ENCODE results near the gene CCDC195. TPM values are rescaled to one million over a fixed set of nuclear protein-coding genes. Genes with fewer than 3 reads are reported as not detected.

The CCDC195 gene
- total RNA-seq, 1 experiment from 2014 or later = not detected

- Histone ChIP-seq H4K91ac (ENCODE audit: insufficient read length, low read depth, low read length) (no peak overlapping the region), H3K23me2 (ENCODE audit: insufficient read length, low read depth, low read length, poor library complexity, severe bottlenecking) (no peaks in the 10 kb centered on the region), H4K5ac (ENCODE audit: insufficient read length, low read depth, low read length) (no peak overlapping the region), H2BK12ac (ENCODE audit: insufficient read length, low read depth, low read length) (no peak overlapping the region), H3T11ph (ENCODE audit: low read length) (no peak overlapping the region), H3K56ac (ENCODE audit: insufficient read length, low read depth, low read length) (no peak overlapping the region), H3K18ac (ENCODE audit: insufficient read length, low read depth, low read length) (no peak overlapping the region), H4K20me1 (ENCODE audit: control insufficient read depth, insufficient read depth, insufficient read length) (no peaks in the 10 kb centered on the region), H2BK5ac (ENCODE audit: insufficient read length, low read length) (no peak overlapping the region), H2AFZ (ENCODE audit: low read length) (no peak overlapping the region), H3K4me2 (ENCODE audit: insufficient read depth, insufficient read length, low read length) (no peak overlapping the region), H3K4ac (ENCODE audit: low read depth, low read length) (no peak overlapping the region), H3K27ac (ENCODE audit: insufficient read length, low read depth, low read length) (no peak overlapping the region), H3K27me3 (ENCODE audit: insufficient read depth, low read length) (no peaks in the 10 kb centered on the region), H3K9ac (ENCODE audit: extremely low read depth, insufficient read length, low read length) (no peak overlapping the region), H3K79me1 (ENCODE audit: insufficient read depth, low read depth, low read length, poor library complexity, severe bottlenecking) (no peaks in the 10 kb centered on the region), H2BK120ac (ENCODE audit: low read depth, low read length, poor library complexity, severe bottlenecking) (no peak overlapping the region), H3K9me3 (ENCODE audit: control insufficient read depth, low read depth, low read length) (peaks cover 5% of the 10 kb centered on the region), H3K14ac (ENCODE audit: insufficient read depth, low read length) (no peak overlapping the region), H2AK5ac (ENCODE audit: insufficient read length, low read length) (no peak overlapping the region), H2BK20ac (ENCODE audit: low read depth, low read length, poor library complexity, severe bottlenecking) (no peak overlapping the region), H2BK15ac (ENCODE audit: low read depth, low read length) (no peak overlapping the region), H4K8ac (replicated peaks; ENCODE audit: insufficient read length, low read depth, low read length) (no peak overlapping the region), H3K4me1 (ENCODE audit: insufficient read depth, low read length) (no peaks in the 10 kb centered on the region), H3K23ac (ENCODE audit: insufficient read length, low read depth, low read length) (no peak overlapping the region), H3K79me2 (ENCODE audit: insufficient read depth, low read length) (no peaks in the 10 kb centered on the region)
- TF ChIP-seq CTCF (conservative IDR thresholded peaks at IDR 0.05) = no peak
- WGBS (ENCODE audit: extremely low coverage, insufficient read length, low lambda C conversion rate) = no CpG with 5 or more reads among the region's 1 CpG
- Mint-ChIP-seq H3K9me3 (peaks cover 30 to 31% of the 10 kb centered on the region in 2 experiments), H3K4me3 (no peak overlapping the region), H3K27me3 (ENCODE audit: low read depth) (no peaks in the 10 kb centered on the region), H3K36me3 (ENCODE audit: insufficient read depth in 1 of 3, low read depth in 3 of 3) (peaks cover 0 to 14% (median 8%) of the 10 kb centered on the region in 3 experiments; a peak in 6 of 7 replicates), H3K27ac (no peak overlapping the region), H3K4me1 (no peaks in the 10 kb centered on the region)
- no peak for DNase-seq
Observed at GRCh38 chr2:224731665-224732064, 15.5 kb upstream of the CCDC195 start.

Measured in H9 (cell line).